ENCODE measurements around the gene IDUA.

The IDUA gene

GRCh38 chr4:965048-965765, 21.6 kb upstream of the IDUA start:
- TF ChIP-seq CTCF (IDR thresholded peaks at IDR 0.05; ENCODE audit: insufficient read depth, missing control alignments) = no peak
- no peak for FAIRE-seq

GRCh38 chr4:965766-966134, 21.1 kb upstream of the IDUA start:
- no peak for TF ChIP-seq CTCF (IDR thresholded peaks at IDR 0.05; ENCODE audit: insufficient read depth, missing control alignments)
- DNase-seq (ENCODE audit: insufficient read length, low spot score) (no peak), FAIRE-seq (no peak)

More at GRCh38 chr4:965048-965765, 21.6 kb upstream of the IDUA start:
- no peak for DNase-seq (ENCODE audit: insufficient read length, low spot score)

GRCh38 chr4:966266-967112, 20.4 kb upstream of the IDUA start:
- DNase-seq (ENCODE audit: insufficient read length, low spot score) (no peak), FAIRE-seq (no peak)
- TF ChIP-seq CTCF (IDR thresholded peaks at IDR 0.05; ENCODE audit: insufficient read depth, missing control alignments) = no peak

- no peak for FAIRE-seq
- TF ChIP-seq CTCF (IDR thresholded peaks at IDR 0.05; ENCODE audit: insufficient read depth, missing control alignments) = no peak
These were observed 19.4 kb upstream of the IDUA start for GRCh38 chr4:967113-968104.

GRCh38 chr4:968221-968620, 18.6 kb upstream of the IDUA start:
- no peak for DNase-seq (ENCODE audit: insufficient read length, low spot score)
- no peak for FAIRE-seq
- TF ChIP-seq CTCF (IDR thresholded peaks at IDR 0.05; ENCODE audit: insufficient read depth, missing control alignments) = no peak

More at GRCh38 chr4:967113-968104, 19.4 kb upstream of the IDUA start:
- no peak for DNase-seq (ENCODE audit: insufficient read length, low spot score)

- TF ChIP-seq CTCF (IDR thresholded peaks at IDR 0.05; ENCODE audit: insufficient read depth, missing control alignments) = no peak
- DNase-seq (ENCODE audit: insufficient read length, low spot score) = no peak
- no peak for FAIRE-seq
These were observed 18.0 kb upstream of the IDUA start for GRCh38 chr4:968621-969394.

Data from D721Med (cell line).